Measurements from ENCODE around the gene TMEM184B.

Gene TMEM184B

GRCh38 chr22:38230108-38230825, 42.5 kb downstream of the TMEM184B start:
- DNase-seq: peak in 1 of 2 donors; percentile 65
- no CpG with 5 or more reads among the region's 15 CpGs for WGBS (ENCODE audit: extremely low coverage, insufficient coverage, insufficient read length)
- no peak overlapping the region for H2BK5ac ChIP-seq (ENCODE audit: low read depth, low read length, poor library complexity)
- H3K9ac ChIP-seq (ENCODE audit: low read length): no peak overlapping the region
- no peak overlapping the region for H4K91ac ChIP-seq (ENCODE audit: low read depth, low read length)
- H2BK120ac ChIP-seq (ENCODE audit: insufficient read depth, low read length, poor library complexity): no peak overlapping the region
- no peak overlapping the region for H3K27ac ChIP-seq (ENCODE audit: low read depth, low read length)
- peaks cover 6 to 8% of the 10 kb centered on the region in 2 experiments for H3K4me1 ChIP-seq (ENCODE audit: control insufficient read depth in 1 of 2, insufficient read depth in 2 of 2, low read length in 2 of 2)
- no peak overlapping the region for H4K8ac ChIP-seq (ENCODE audit: low read depth, low read length)
- H2BK12ac ChIP-seq (ENCODE audit: low read length): no peak overlapping the region
- H3K79me2 ChIP-seq (ENCODE audit: control insufficient read depth, insufficient read depth, low read length, poor library complexity): no peaks in the 10 kb centered on the region
- no peak overlapping the region for H3K23ac ChIP-seq (ENCODE audit: low read length)
- no peak overlapping the region for H2AK5ac ChIP-seq (ENCODE audit: low read length)
- H3K4ac ChIP-seq (ENCODE audit: low read depth, low read length): no peak overlapping the region
- H3K9me3 ChIP-seq (ENCODE audit: insufficient read depth, low read depth, low read length): no peaks in the 10 kb centered on the region
- H3K18ac ChIP-seq (ENCODE audit: low read length): no peak overlapping the region
- no peaks in the 10 kb centered on the region for H3K27me3 ChIP-seq (ENCODE audit: insufficient read depth, low read length)
- H3K14ac ChIP-seq (ENCODE audit: low read length): no peak overlapping the region
- H2AFZ ChIP-seq (ENCODE audit: insufficient read depth, low read length, poor library complexity): no peak overlapping the region
- H3K79me1 ChIP-seq (ENCODE audit: low read length): peaks cover 9% of the 10 kb centered on the region
- peaks cover 78% of the 10 kb centered on the region in 2 experiments for H3K36me3 ChIP-seq (ENCODE audit: control insufficient read depth in 1 of 2, insufficient read depth in 2 of 2, low read length in 2 of 2)
- H4K12ac ChIP-seq (ENCODE audit: low read depth, low read length): no peak overlapping the region
- H3K4me3 ChIP-seq (ENCODE audit: low read depth, low read length): no peak overlapping the region
- H3K4me2 ChIP-seq (ENCODE audit: low read length): no peak overlapping the region

- Histone ChIP-seq H3K14ac (ENCODE audit: low read length) (no peak overlapping the region), H4K12ac (ENCODE audit: low read depth, low read length) (no peak overlapping the region), H2BK5ac (ENCODE audit: low read depth, low read length, poor library complexity) (no peak overlapping the region), H4K8ac (ENCODE audit: low read depth, low read length) (no peak overlapping the region), H3K4me3 (ENCODE audit: low read depth, low read length) (no peak overlapping the region), H3K4me2 (ENCODE audit: low read length) (no peak overlapping the region), H3K9ac (ENCODE audit: low read length) (no peak overlapping the region), H3K18ac (ENCODE audit: low read length) (no peak overlapping the region), H2AFZ (ENCODE audit: insufficient read depth, low read length, poor library complexity) (no peak overlapping the region), H3K27me3 (ENCODE audit: insufficient read depth, low read length) (no peaks in the 10 kb centered on the region), H3K4me1 (ENCODE audit: control insufficient read depth in 1 of 2, insufficient read depth in 2 of 2, low read length in 2 of 2) (no peaks in the 10 kb centered on the region), H2BK12ac (ENCODE audit: low read length) (no peak overlapping the region), H2BK120ac (ENCODE audit: insufficient read depth, low read length, poor library complexity) (no peak overlapping the region), H3K23ac (ENCODE audit: low read length) (no peak overlapping the region), H4K91ac (ENCODE audit: low read depth, low read length) (no peak overlapping the region), H3K36me3 (ENCODE audit: control insufficient read depth in 1 of 2, insufficient read depth in 2 of 2, low read length in 2 of 2) (peaks cover 77 to 80% of the 10 kb centered on the region in 2 experiments), H3K79me2 (ENCODE audit: control insufficient read depth, insufficient read depth, low read length, poor library complexity) (no peaks in the 10 kb centered on the region), H3K27ac (ENCODE audit: low read depth, low read length) (no peak overlapping the region), H3K9me3 (ENCODE audit: insufficient read depth, low read depth, low read length) (no peaks in the 10 kb centered on the region), H2AK5ac (ENCODE audit: low read length) (no peak overlapping the region), H3K79me1 (ENCODE audit: low read length) (peaks cover under 1% of the 10 kb centered on the region), H3K4ac (ENCODE audit: low read depth, low read length) (no peak overlapping the region)
- WGBS (ENCODE audit: extremely low coverage, insufficient coverage, insufficient read length): no CpG with 5 or more reads among the region's 14 CpGs
- DNase-seq: no peak
Observed at GRCh38 chr22:38228873-38229740, 43.7 kb downstream of the TMEM184B start.

GRCh38 chr22:38228326-38228872, 44.4 kb downstream of the TMEM184B start:
- no peak overlapping the region for H2BK120ac ChIP-seq (ENCODE audit: insufficient read depth, low read length, poor library complexity)
- no peak overlapping the region for H3K4ac ChIP-seq (ENCODE audit: low read depth, low read length)
- H3K23ac ChIP-seq (ENCODE audit: low read length): no peak overlapping the region
- WGBS (ENCODE audit: extremely low coverage, insufficient coverage, insufficient read length): no CpG with 5 or more reads among the region's 3 CpGs
- peaks cover 0 to under 1% of the 10 kb centered on the region in 2 experiments for H3K4me1 ChIP-seq (ENCODE audit: control insufficient read depth in 1 of 2, insufficient read depth in 2 of 2, low read length in 2 of 2)
- H3K9ac ChIP-seq (ENCODE audit: low read length): no peak overlapping the region
- H3K79me2 ChIP-seq (ENCODE audit: control insufficient read depth, insufficient read depth, low read length, poor library complexity): no peaks in the 10 kb centered on the region
- no peak overlapping the region for H2BK12ac ChIP-seq (ENCODE audit: low read length)
- no peak overlapping the region for H3K4me3 ChIP-seq (ENCODE audit: low read depth, low read length)
- H3K79me1 ChIP-seq (ENCODE audit: low read length): no peaks in the 10 kb centered on the region
- no peak for DNase-seq
- no peak overlapping the region for H3K18ac ChIP-seq (ENCODE audit: low read length)
- no peak overlapping the region for H3K14ac ChIP-seq (ENCODE audit: low read length)
- no peak overlapping the region for H4K12ac ChIP-seq (ENCODE audit: low read depth, low read length)
- no peak overlapping the region for H4K91ac ChIP-seq (ENCODE audit: low read depth, low read length)
- H2BK5ac ChIP-seq (ENCODE audit: low read depth, low read length, poor library complexity): no peak overlapping the region
- peaks cover 78 to 80% of the 10 kb centered on the region in 2 experiments for H3K36me3 ChIP-seq (ENCODE audit: control insufficient read depth in 1 of 2, insufficient read depth in 2 of 2, low read length in 2 of 2)
- no peak overlapping the region for H3K27ac ChIP-seq (ENCODE audit: low read depth, low read length)
- H2AK5ac ChIP-seq (ENCODE audit: low read length): no peak overlapping the region
- no peak overlapping the region for H2AFZ ChIP-seq (ENCODE audit: insufficient read depth, low read length, poor library complexity)
- H4K8ac ChIP-seq (ENCODE audit: low read depth, low read length): no peak overlapping the region
- no peak overlapping the region for H3K4me2 ChIP-seq (ENCODE audit: low read length)
- H3K27me3 ChIP-seq (ENCODE audit: insufficient read depth, low read length): no peaks in the 10 kb centered on the region
- H3K9me3 ChIP-seq (ENCODE audit: insufficient read depth, low read depth, low read length): no peaks in the 10 kb centered on the region

- no peak for DNase-seq
- Histone ChIP-seq H2BK12ac (ENCODE audit: low read length) (no peak overlapping the region), H2AK5ac (ENCODE audit: low read length) (no peak overlapping the region), H3K79me1 (ENCODE audit: low read length) (no peaks in the 10 kb centered on the region), H3K4me3 (ENCODE audit: low read depth, low read length) (no peak overlapping the region), H3K36me3 (ENCODE audit: control insufficient read depth in 1 of 2, insufficient read depth in 2 of 2, low read length in 2 of 2) (peaks cover 67 to 78% of the 10 kb centered on the region in 2 experiments), H4K91ac (ENCODE audit: low read depth, low read length) (no peak overlapping the region), H3K18ac (ENCODE audit: low read length) (no peak overlapping the region), H3K27me3 (ENCODE audit: insufficient read depth, low read length) (no peaks in the 10 kb centered on the region), H4K8ac (ENCODE audit: low read depth, low read length) (no peak overlapping the region), H3K9ac (ENCODE audit: low read length) (no peak overlapping the region), H2BK5ac (ENCODE audit: low read depth, low read length, poor library complexity) (no peak overlapping the region), H3K9me3 (ENCODE audit: insufficient read depth, low read depth, low read length) (no peaks in the 10 kb centered on the region), H3K4me1 (ENCODE audit: control insufficient read depth in 1 of 2, insufficient read depth in 2 of 2, low read length in 2 of 2) (peaks cover 5 to 7% of the 10 kb centered on the region in 2 experiments), H3K79me2 (ENCODE audit: control insufficient read depth, insufficient read depth, low read length, poor library complexity) (no peaks in the 10 kb centered on the region), H4K12ac (ENCODE audit: low read depth, low read length) (no peak overlapping the region), H3K23ac (ENCODE audit: low read length) (no peak overlapping the region), H3K27ac (ENCODE audit: low read depth, low read length) (no peak overlapping the region), H3K14ac (ENCODE audit: low read length) (no peak overlapping the region), H2AFZ (ENCODE audit: insufficient read depth, low read length, poor library complexity) (no peak overlapping the region), H3K4ac (ENCODE audit: low read depth, low read length) (no peak overlapping the region), H2BK120ac (ENCODE audit: insufficient read depth, low read length, poor library complexity) (no peak overlapping the region), H3K4me2 (ENCODE audit: low read length) (no peak overlapping the region)
- WGBS (ENCODE audit: extremely low coverage, insufficient coverage, insufficient read length): 100% methylated on average over 4 of the region's 25 CpGs
Observed at GRCh38 chr22:38226853-38227649, 45.8 kb downstream of the TMEM184B start.

Measured in trophoblast cell (in vitro differentiated cells and primary cell).